Muscle of leg (tissue), 11 donors: Measurements from ENCODE around the gene KRTAP12-2. TPM values are rescaled to one million over a fixed set of nuclear protein-coding genes. Genes with fewer than 3 reads are reported as not detected.
"Not testable (repeated sequence)": the region's sequence is repeated elsewhere in the genome, so short reads cannot be mapped to it uniquely, and the experiment has no call there.

Experiments used
- DNase-seq: peaks from one replicate; pipeline ENCODE4 v3.0.0; 2013
- H3K27ac ChIP-seq: one replicate; pipeline ENCODE4 v1.5.1; 2013; ENCODE audit warnings: mild to moderate bottlenecking, low read length, control low read depth
- H3K27me3 ChIP-seq: one replicate; pipeline ENCODE4 v1.6.1; 2013; ENCODE audit warnings: low read length; ENCODE audit not compliant: control insufficient read depth, insufficient read depth
- H3K36me3 ChIP-seq: one replicate; pipeline ENCODE4 v1.6.1; 2013; ENCODE audit warnings: low read length; ENCODE audit not compliant: control insufficient read depth, insufficient read depth
- H3K4me1 ChIP-seq: one replicate; pipeline ENCODE4 v1.6.1; 2013; ENCODE audit warnings: low read length; ENCODE audit not compliant: control insufficient read depth, insufficient read depth
- H3K4me3 ChIP-seq: one replicate; pipeline ENCODE4 v1.5.1; 2013; ENCODE audit warnings: low read length, control low read depth
- H3K9me3 ChIP-seq: replicated peaks from 2 replicates; pipeline ENCODE4 v1.6.1; 2013; ENCODE audit warnings: low read depth, low read length; ENCODE audit not compliant: control insufficient read depth
- WGBS: methylation state at CpG from one replicate; pipeline ENCODE4 v1.1.5; 2013; ENCODE audit warnings: missing lambda C conversion rate; ENCODE audit not compliant: insufficient coverage; 5-methylcytosine and 5-hydroxymethylcytosine counted together
- polyA plus RNA-seq, 8 donors: library from polyadenylated mRNA; unstranded; fragments of 120-200 nt; gene quantifications; one replicate each; pipeline versions ENCODE4 v1.2.1 to v1.2.3, GENCODE V29; 2013; ENCODE audit warnings: inconsistent platforms in 1 of 8, low replicate concordance in 1 of 8; ENCODE audit not compliant: insufficient read length in 8 of 8, insufficient read depth in 1 of 8
- total RNA-seq: library from RNA; stranded (reverse); fragments of 120-200 nt; gene quantifications from one replicate; pipeline ENCODE4 v1.2.4, GENCODE V29; 2013

KRTAP12-2 gene
- total and polyA plus RNA-seq, 9 donors = not detected

DNA sequence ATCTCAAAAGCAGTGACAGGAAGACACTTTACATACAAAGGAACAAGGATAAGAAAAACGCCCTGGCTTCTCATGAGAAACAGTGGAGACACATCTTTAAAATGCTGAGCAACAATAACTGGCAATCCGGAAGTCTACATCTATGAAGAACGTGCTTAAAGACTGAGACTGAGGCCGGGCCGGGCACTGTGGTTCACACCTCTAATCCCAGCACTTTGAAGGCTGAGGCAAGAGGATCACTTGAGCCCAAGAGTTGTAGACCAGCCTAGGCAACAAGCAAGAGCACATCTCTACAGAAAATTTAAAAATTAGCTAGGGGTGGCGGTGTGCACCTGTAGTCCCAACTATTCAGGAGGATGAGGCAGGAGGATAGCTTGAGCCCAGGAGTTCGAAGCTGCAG, 17.4 kb upstream of the KRTAP12-2 start:
- Histone ChIP-seq H3K27me3 (peaks cover 51% of the 10 kb centered on the region), H3K27ac (no peak overlapping the region), H3K4me1 (peaks cover 17% of the 10 kb centered on the region), H3K36me3 (no peaks in the 10 kb centered on the region), H3K9me3 (no peaks in the 10 kb centered on the region), H3K4me3 (no peak overlapping the region)
- 90% methylated on average over 5 of the region's 7 CpGs for WGBS
- DNase-seq = no peak

DNA sequence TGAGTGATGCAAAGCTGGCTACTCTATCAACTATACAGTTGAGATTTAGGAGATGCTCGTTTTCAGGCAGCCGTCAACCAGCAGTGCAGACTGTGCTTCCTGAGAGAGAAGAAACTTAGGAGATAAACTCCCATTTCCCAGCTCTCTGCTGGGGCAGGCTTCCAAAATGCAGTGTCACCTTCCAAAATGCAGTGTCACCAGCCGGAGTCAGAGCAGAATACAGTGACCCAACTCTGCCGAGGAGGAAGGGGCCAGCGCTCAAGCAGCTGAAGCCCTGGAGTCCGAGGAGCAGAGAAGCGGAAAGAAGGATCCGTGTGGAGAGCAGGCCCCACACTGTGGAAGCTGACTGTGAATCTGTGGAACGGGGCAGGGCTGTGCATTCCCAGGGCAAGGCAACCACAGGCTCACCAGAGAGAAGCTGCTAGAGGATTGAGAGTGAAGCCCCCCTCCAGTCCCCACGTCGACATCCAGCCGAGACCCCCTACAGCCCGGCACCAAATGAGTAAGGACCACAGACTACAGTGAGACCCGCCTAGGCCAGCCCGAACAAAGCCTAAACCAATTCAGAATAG, 15.9 kb upstream of the KRTAP12-2 start:
- no peak for DNase-seq
- Histone ChIP-seq H3K9me3 (no peaks in the 10 kb centered on the region), H3K27ac (no peak overlapping the region), H3K4me3 (no peak overlapping the region), H3K27me3 (peaks cover 43% of the 10 kb centered on the region), H3K36me3 (no peaks in the 10 kb centered on the region), H3K4me1 (peaks cover 16% of the 10 kb centered on the region)
- WGBS = 82% methylated on average over 12 of the region's 15 CpGs

DNA sequence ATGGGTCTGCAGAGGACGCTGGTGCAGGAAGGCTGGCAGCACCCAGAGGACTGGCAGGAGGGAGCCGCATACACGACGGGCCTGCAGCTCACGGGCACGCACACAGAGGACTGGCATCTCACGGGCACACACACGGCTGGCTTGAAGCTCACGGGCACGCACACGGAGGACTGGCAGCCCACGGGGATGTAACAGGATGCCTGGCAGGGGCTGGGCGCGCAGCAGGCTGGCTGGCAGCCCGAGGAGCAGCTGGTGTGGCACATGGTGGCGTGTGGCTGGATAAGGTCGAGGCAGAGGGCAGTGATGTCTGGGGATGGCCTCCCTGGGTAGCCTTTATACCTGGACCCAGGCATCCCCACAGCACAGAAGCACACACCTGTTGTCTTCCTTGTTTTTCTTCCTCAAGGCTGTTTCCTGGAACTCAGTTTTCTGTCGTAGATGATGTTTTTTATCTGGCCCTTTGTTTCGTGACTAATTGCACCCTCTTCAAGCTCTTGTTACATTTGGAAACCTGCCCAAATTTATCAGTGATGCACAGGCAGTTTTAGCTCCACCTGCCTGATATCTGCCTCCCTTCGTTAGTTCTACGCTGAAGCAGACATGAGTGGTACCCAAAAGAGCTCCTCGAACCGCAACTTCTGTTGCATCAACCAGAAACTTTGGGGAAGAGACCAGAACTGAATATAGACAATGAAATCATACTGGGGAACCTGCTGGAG, 15.3 kb upstream of the KRTAP12-2 start, which contains the start of gene KRTAP12-1:
TSS of gene KRTAP12-1 (minus strand) at position 303 of the 719 bp plus-strand sequence. CDS start at position 263, 40 bp downstream.
- H3K4me3 ChIP-seq = no peak within 1 kb of the TSS
- 80% methylated on average over 21 of the region's 23 CpGs for WGBS
- H3K27ac ChIP-seq = no peak within 1 kb of the TSS
- peaks cover 9% of the 10 kb centered on the region for H3K4me1 ChIP-seq
- no peaks in the 10 kb centered on the region for H3K9me3 ChIP-seq
- H3K27me3 ChIP-seq = peaks cover 40% of the 10 kb centered on the region
- no peak for DNase-seq
- no peaks in the 10 kb centered on the region for H3K36me3 ChIP-seq

DNA sequence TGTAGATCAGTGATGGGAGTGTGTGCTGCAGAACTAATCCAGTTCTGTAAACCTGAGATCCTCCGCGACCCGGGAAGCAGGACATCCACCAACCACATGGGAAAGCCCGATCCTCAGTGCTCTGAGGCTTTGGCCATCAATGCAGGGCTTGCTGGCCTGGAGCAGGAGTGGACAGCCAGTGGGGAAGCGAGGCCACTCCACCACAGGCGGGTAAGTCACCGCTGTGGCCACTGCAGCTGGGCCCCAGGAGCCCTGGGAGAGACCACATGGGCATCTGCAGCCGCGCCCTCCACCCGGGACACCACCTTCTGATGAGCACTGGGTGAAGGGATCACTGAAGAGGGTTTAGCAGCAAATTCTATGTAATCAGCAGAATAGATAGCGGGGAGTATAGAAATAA, 14.4 kb upstream of the KRTAP12-2 start:
- Histone ChIP-seq H3K4me3 (no peak overlapping the region), H3K9me3 (no peaks in the 10 kb centered on the region), H3K27me3 (peaks cover 33% of the 10 kb centered on the region), H3K36me3 (no peaks in the 10 kb centered on the region), H3K27ac (no peak overlapping the region), H3K4me1 (peaks cover 5% of the 10 kb centered on the region)
- 91% methylated on average over 5 of the region's 11 CpGs for WGBS
- DNase-seq = no peak

DNA sequence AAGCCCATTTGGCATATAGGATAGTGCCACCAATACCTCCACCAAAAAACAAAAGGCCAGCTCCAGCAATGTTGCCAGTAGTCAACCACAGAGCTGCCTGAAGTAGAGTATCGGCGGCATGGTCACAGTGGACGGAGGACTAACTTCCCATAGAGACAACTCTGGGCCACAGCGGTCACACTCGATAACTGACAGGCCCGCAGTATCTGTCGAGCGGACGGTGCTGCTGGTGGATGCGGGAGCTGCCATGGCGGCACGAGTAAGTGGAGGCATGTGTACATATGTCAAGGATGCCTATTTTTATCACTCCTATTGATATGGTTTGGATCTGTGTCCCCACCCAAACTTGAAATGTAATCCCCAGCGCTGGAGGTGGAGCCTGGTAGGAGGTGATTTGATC, 11.2 kb upstream of the KRTAP12-2 start:
- no peak overlapping the region for H3K4me3 ChIP-seq
- DNase-seq = no peak
- no peaks in the 10 kb centered on the region for H3K36me3 ChIP-seq
- peaks cover 2% of the 10 kb centered on the region for H3K9me3 ChIP-seq
- H3K27me3 ChIP-seq = peaks cover 18% of the 10 kb centered on the region
- H3K4me1 ChIP-seq = peaks cover 5% of the 10 kb centered on the region
- no peak overlapping the region for H3K27ac ChIP-seq
- 94% methylated on average over 3 of the region's 13 CpGs for WGBS

DNA sequence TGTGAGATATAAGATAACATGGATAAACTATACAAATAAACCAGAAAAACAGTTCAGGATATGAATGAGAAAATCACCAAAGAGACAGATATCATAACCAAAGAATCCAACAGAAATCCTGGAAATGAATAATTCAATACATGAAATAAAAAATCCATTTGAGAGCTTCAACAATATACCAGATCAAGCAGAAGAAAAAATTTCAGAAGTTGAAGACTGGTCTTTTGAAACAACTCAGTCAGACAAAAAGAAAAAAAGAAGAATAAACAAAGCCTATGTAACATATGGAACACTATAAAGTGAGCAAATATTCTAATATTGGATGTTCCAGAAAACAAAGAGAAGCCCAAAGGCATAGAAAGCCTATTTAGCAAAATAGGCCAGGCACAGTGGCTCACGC, 5.2 kb upstream of the KRTAP12-2 start:
- Histone ChIP-seq H3K27me3 (peaks cover 7% of the 10 kb centered on the region), H3K4me1 (no peaks in the 10 kb centered on the region), H3K4me3 (no peak overlapping the region), H3K36me3 (no peaks in the 10 kb centered on the region), H3K27ac (no peak overlapping the region), H3K9me3 (peaks cover 16% of the 10 kb centered on the region)
- no peak for DNase-seq
- no CpG with 5 or more reads among the region's 1 CpG for WGBS

DNA sequence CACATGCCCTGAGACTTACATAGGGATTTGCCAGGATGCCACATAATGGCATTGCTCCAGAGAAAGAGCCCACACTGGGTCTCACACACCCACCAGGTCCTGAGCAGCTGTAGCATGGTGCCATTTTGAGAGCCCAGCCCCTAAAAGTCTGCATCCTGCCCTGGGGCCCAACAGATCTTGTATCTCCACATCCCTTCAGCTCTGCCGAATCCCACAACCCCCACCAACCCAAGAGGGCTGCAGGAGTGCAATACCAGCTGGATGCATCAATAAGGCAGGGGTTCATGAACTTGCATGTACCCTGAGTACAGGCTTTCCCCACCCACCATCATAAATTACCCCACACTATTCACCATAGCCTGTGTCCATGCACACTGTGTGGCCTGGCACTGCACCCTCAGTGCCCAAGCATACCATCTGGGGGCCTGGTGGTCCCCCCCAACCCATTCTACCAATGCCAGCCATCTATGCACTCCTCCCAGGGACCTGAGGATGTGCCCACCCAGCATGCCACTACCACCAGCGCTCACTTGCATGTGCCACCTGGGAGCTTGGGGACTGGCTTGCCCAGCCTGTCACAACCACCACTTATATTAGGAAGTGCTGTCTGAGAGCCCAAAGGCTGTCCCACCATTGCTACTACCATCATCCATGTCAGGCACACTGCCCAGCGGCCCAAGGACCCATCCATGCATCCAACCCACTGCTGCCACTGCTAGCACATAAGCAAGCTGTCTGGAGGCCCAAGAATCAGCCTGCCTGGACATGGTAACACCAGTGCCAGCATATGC, 4.1 kb upstream of the KRTAP12-2 start:
- peaks cover 5% of the 10 kb centered on the region for H3K27me3 ChIP-seq
- H3K4me3 ChIP-seq = no peak overlapping the region
- no peaks in the 10 kb centered on the region for H3K4me1 ChIP-seq
- WGBS = 88% methylated on average over 2 of the region's 3 CpGs
- no peak overlapping the region for H3K27ac ChIP-seq
- DNase-seq = no peak
- H3K36me3 ChIP-seq = no peaks in the 10 kb centered on the region
- H3K9me3 ChIP-seq = peaks cover 16% of the 10 kb centered on the region

DNA sequence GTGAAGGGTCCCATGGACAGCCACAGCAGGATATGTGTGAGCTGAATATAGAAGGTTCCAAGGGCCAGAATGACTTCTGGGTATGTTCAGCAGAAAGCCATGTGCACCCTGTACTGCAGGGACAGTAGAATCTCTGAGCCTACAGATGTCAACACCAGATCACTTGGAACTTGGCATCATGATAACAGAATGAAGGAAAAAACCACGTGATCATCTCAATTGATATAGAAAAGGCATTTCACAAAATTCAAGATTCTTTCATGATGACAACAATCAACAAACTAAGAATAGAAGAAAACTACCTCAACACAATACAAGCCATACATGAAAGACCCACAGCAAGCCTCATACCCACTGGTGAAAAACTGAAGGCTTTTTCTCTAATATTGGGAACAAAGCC, 885 bp upstream of the KRTAP12-2 start:
- H3K27me3 ChIP-seq = peaks cover 8% of the 10 kb centered on the region
- no peaks in the 10 kb centered on the region for H3K4me1 ChIP-seq
- no peak overlapping the region for H3K27ac ChIP-seq
- peaks cover 12% of the 10 kb centered on the region for H3K9me3 ChIP-seq
- no peaks in the 10 kb centered on the region for H3K36me3 ChIP-seq
- DNase-seq = no peak
- no peak overlapping the region for H3K4me3 ChIP-seq
- WGBS = no CpG with 5 or more reads among the region's 1 CpG

DNA sequence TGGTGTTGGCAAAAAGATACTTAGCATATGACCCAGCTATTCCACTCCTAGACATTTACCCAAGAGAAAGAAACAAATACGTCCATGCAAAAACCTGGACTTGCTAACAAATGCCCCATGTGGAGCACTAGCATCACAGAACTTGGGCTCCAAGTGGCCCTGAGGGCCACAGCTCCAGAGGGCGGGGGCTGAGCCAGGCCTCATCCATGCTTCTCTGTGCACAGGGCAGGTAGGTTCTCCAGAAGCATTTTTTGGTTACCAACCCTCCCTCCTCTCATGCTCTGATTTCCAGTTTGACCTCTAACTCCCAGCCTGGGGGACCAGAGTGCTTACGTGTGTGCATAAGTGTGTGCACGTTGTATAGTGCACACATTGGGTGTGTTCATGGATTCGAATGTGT, 2.0 kb downstream of the KRTAP12-2 start:
- no peak for DNase-seq
- Histone ChIP-seq H3K9me3 (no peaks in the 10 kb centered on the region), H3K4me1 (no peaks in the 10 kb centered on the region), H3K36me3 (no peaks in the 10 kb centered on the region), H3K4me3 (no peak overlapping the region), H3K27ac (no peak overlapping the region), H3K27me3 (peaks cover 10% of the 10 kb centered on the region)
- 68% methylated on average over 2 of the region's 5 CpGs for WGBS

DNA sequence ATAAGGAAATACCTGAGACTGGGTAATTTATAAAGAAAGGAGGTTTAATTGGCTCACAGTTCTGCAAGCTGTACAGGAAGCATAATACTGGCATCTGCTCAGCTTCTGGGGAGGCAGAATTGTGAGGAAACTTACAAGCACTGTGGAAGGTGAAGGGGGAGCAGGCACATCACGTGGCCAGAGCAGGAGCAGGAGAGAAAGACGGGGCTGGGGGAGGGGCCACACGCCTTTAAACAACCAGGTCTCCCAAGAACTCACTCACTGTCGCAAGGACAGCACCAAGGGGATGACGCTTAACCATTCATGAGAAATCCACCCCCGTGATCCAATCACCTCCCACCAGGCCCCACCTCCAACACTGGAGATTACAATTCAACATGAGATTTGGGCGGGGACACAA, 5.2 kb downstream of the KRTAP12-2 start:
- not testable (repeated sequence) for H3K36me3 ChIP-seq, H3K4me3 ChIP-seq, DNase-seq, H3K9me3 ChIP-seq, H3K4me1 ChIP-seq, H3K27me3 ChIP-seq, H3K27ac ChIP-seq
- no CpG with 5 or more reads among the region's 7 CpGs for WGBS
